Smooth muscle cell of trachea (primary cell): ENCODE results near the gene HMX2. TPM values are rescaled to one million over a fixed set of nuclear protein-coding genes. Genes with fewer than 3 reads are reported as not detected.

Source experiments
- total RNA-seq: library from RNA; depleted of rRNA; stranded (reverse); fragments of >200 nt; gene quantifications from 2 replicates; pipeline ENCODE4 v1.2.1, GENCODE V29; 2014

HMX2 gene
- not detected in 2 replicates for total RNA-seq

GRCh38 chr10:123147635-123148413 lies at the start of gene HMX2:
Gene HMX2, plus strand, starts transcription at chr10:123148136. Its CDS starts 243 bp downstream, at chr10:123148379.

GRCh38 chr10:123135415-123136141 lies 12.4 kb upstream of the HMX2 start, which contains the start of gene HMX3:
Gene HMX3, plus strand, starts transcription at chr10:123135970. Its CDS starts 81 bp downstream, at chr10:123136051.

GRCh38 chr10:123154092-123154710 lies 6.3 kb downstream of the HMX2 start, which contains the start of gene BUB3:
Gene BUB3, plus strand, starts transcription at chr10:123154402. Its CDS starts 516 bp downstream, at chr10:123154918.

Other genes starting within 250 kb of the HMX2 start
- not detected in 2 replicates for gene FAM24A, start 237.5 kb upstream of the HMX2 start, total RNA-seq
- gene C10orf88, start 193.9 kb upstream of the HMX2 start, total RNA-seq = 8.8 and 10.3 TPM in 2 replicates
- 4.5 and 6.3 TPM in 2 replicates for gene PSTK, start 167.7 kb upstream of the HMX2 start, total RNA-seq
- gene IKZF5, start 139.3 kb upstream of the HMX2 start, total RNA-seq = 3.6 and 4.8 TPM in 2 replicates
- 8.1 and 14.0 TPM in 2 replicates for gene ACADSB, start 139.1 kb upstream of the HMX2 start, total RNA-seq
- gene HMX3, start 12.2 kb upstream of the HMX2 start, total RNA-seq = not detected in 2 replicates
- 133 and 200 TPM in 2 replicates for gene BUB3, start 6.3 kb downstream of the HMX2 start, total RNA-seq